H1 (cell line): ENCODE data around the gene FBXO28. TPM values are rescaled to one million over a fixed set of nuclear protein-coding genes. Genes with fewer than 3 reads are reported as not detected.

ENCODE experiments used
- CTCF ChIA-PET: fragments of 300-600 bp; sonication (Branson Sonifier 250); formaldehyde crosslinking; loops from one replicate; lab custom pipeline; 2021; ENCODE audit not compliant: partially characterized antibody; lab: Charles Lee
- POLR2A ChIA-PET: fragments of 300-600 bp; sonication (Branson Sonifier 250); formaldehyde crosslinking; loops from one replicate; lab custom pipeline; 2021; ENCODE audit warnings: inconsistent platforms; ENCODE audit not compliant: partially characterized antibody; lab: Charles Lee
- DNase-seq, 2 experiments: peaks; one replicate each; pipeline versions ENCODE4 v3.0.0 to v3.0.0-alpha.2; 2010 to 2022; ENCODE audit warnings: low spot score in 2 of 2, low read depth in 1 of 2, mixed read lengths in 1 of 2
- FAIRE-seq: peaks from 2 replicates; lab custom pipeline; 2011; peaks lifted over from hg19 to GRCh38; lab: Jason Lieb, UNC
- H2AFZ ChIP-seq: 2 replicates; pipeline ENCODE4 v1.8.1; 2012; ENCODE audit warnings: low read length, inconsistent platforms
- H2AK5ac ChIP-seq: 2 replicates; pipeline ENCODE4 v1.6.1; 2013; ENCODE audit warnings: low read depth, low read length
- H2BK120ac ChIP-seq: replicated peaks from 2 replicates; pipeline ENCODE3; 2013; ENCODE audit warnings: low read depth, low read length, inconsistent platforms
- H2BK12ac ChIP-seq: 2 replicates; pipeline ENCODE4 v1.6.1; 2013; ENCODE audit warnings: low read depth, low read length
- H2BK15ac ChIP-seq: 2 replicates; pipeline ENCODE4 v1.6.1; 2013; ENCODE audit warnings: low read length
- H2BK20ac ChIP-seq: 2 replicates; pipeline ENCODE4 v1.6.1; 2013; ENCODE audit warnings: low read length
- H2BK5ac ChIP-seq: 2 replicates; pipeline ENCODE4 v1.6.1; 2013; ENCODE audit warnings: low read depth, low read length
- H3K14ac ChIP-seq: 2 replicates; pipeline ENCODE4 v1.6.1; 2013; ENCODE audit warnings: inconsistent platforms; ENCODE audit not compliant: insufficient read length
- H3K18ac ChIP-seq: 2 replicates; pipeline ENCODE4 v1.6.1; 2013; ENCODE audit warnings: low read length; ENCODE audit errors: extremely low read depth
- H3K23ac ChIP-seq: 2 replicates; pipeline ENCODE4 v1.6.1; 2013; ENCODE audit warnings: inconsistent platforms; ENCODE audit not compliant: insufficient read length
- H3K23me2 ChIP-seq: 2 replicates; pipeline ENCODE4 v1.6.1; 2013; ENCODE audit warnings: low read depth, low read length
- H3K27ac ChIP-seq: 2 replicates; pipeline ENCODE4 v1.6.1; 2011; ENCODE audit warnings: low read depth, low read length, inconsistent platforms
- H3K27me3 ChIP-seq, 4 experiments: replicated peaks in 1 of 4; 1 replicate in 1 of 4; 2 replicates in 3 of 4; pipeline versions ENCODE4 v1.6.1 to v1.8.1; 2011 to 2013; ENCODE audit warnings: low read length in 3 of 4, mild to moderate bottlenecking in 3 of 4, inconsistent platforms in 2 of 4, mixed read lengths in 2 of 4, moderate library complexity in 1 of 4; ENCODE audit not compliant: control insufficient read depth in 3 of 4, insufficient read depth in 3 of 4; ENCODE audit errors: extremely low read depth in 1 of 4
- H3K36me3 ChIP-seq, 4 experiments: 2 replicates each; pipeline versions ENCODE4 v1.6.1 to v1.8.1; 2011 to 2013; ENCODE audit warnings: mild to moderate bottlenecking in 4 of 4, low read length in 3 of 4, moderate library complexity in 2 of 4, control low read depth in 1 of 4, inconsistent platforms in 1 of 4; ENCODE audit not compliant: insufficient read depth in 4 of 4, control insufficient read depth in 2 of 4
- H3K4ac ChIP-seq: replicated peaks from 2 replicates; pipeline ENCODE3; 2013; ENCODE audit warnings: low read length, low read depth, mixed read lengths, inconsistent platforms; ENCODE audit not compliant: insufficient read length
- H3K4me1 ChIP-seq, 4 experiments: replicated peaks in 1 of 4; 1 replicate in 1 of 4; 2 replicates in 3 of 4; pipeline versions ENCODE4 v1.6.1 to v1.8.1; 2011 to 2013; ENCODE audit warnings: low read length in 3 of 4, inconsistent platforms in 2 of 4, mixed read lengths in 1 of 4; ENCODE audit not compliant: insufficient read depth in 4 of 4, control insufficient read depth in 3 of 4
- H3K4me2 ChIP-seq, 2 experiments: 2 replicates each; pipeline versions ENCODE4 v1.6.1 to v1.8.1; 2011 to 2013; ENCODE audit warnings: low read depth in 2 of 2, low read length in 2 of 2, control low read depth in 1 of 2, inconsistent platforms in 1 of 2, mild to moderate bottlenecking in 1 of 2; ENCODE audit not compliant: insufficient read depth in 1 of 2
- H3K4me3 ChIP-seq, 4 experiments: fragments of 200-600, 300-600 bp in 1 of 4; sonication (generic), shearing (Covaris generic), sonication (Bioruptor Twin) in 1 of 4; 2 replicates each; pipeline versions ENCODE4 v1.5.1 to v1.8.1; 2011 to 2016; ENCODE audit warnings: low read length in 4 of 4, low read depth in 3 of 4, control low read depth in 2 of 4, inconsistent platforms in 2 of 4, mild to moderate bottlenecking in 2 of 4, mixed read lengths in 1 of 4, moderate library complexity in 1 of 4; ENCODE audit not compliant: insufficient read depth in 2 of 4; ENCODE audit errors: extremely low read depth in 1 of 4
- H3K56ac ChIP-seq: replicated peaks from 2 replicates; pipeline ENCODE3; 2013; ENCODE audit warnings: low read depth, mild to moderate bottlenecking, mixed read lengths, low read length, inconsistent platforms; ENCODE audit not compliant: insufficient read length
- H3K79me1 ChIP-seq: 2 replicates; pipeline ENCODE4 v1.6.1; 2013; ENCODE audit warnings: low read depth, low read length, control low read depth
- H3K79me2 ChIP-seq, 2 experiments: 2 replicates each; pipeline versions ENCODE4 v1.6.1 to v1.8.1; 2012 to 2013; ENCODE audit warnings: low read length in 2 of 2, mild to moderate bottlenecking in 2 of 2, inconsistent platforms in 1 of 2; ENCODE audit not compliant: insufficient read depth in 2 of 2, control insufficient read depth in 1 of 2
- H3K9ac ChIP-seq, 4 experiments: replicated peaks in 1 of 4; 1 replicate in 1 of 4; 2 replicates in 3 of 4; pipeline versions ENCODE4 v1.6.1 to v1.8.1; 2011 to 2013; ENCODE audit warnings: low read depth in 3 of 4, low read length in 3 of 4, control low read depth in 2 of 4, mild to moderate bottlenecking in 2 of 4, moderate library complexity in 2 of 4, inconsistent platforms in 1 of 4; ENCODE audit errors: extremely low read depth in 1 of 4
- H3K9me3 ChIP-seq, 2 experiments: 2 replicates each; pipeline versions ENCODE4 v1.6.1 to v1.8.1; 2012 to 2013; ENCODE audit warnings: mild to moderate bottlenecking in 2 of 2, moderate library complexity in 2 of 2, control low read depth in 1 of 2, inconsistent platforms in 1 of 2, low read depth in 1 of 2, low read length in 1 of 2, mixed read lengths in 1 of 2; ENCODE audit not compliant: insufficient read depth in 2 of 2
- H4K20me1 ChIP-seq, 2 experiments: replicated peaks in 1 of 2; 2 replicates each; pipeline versions ENCODE3 to v1.8.1; 2011 to 2013; ENCODE audit warnings: inconsistent platforms in 2 of 2, low read length in 2 of 2, mild to moderate bottlenecking in 1 of 2; ENCODE audit not compliant: insufficient read depth in 2 of 2, control insufficient read depth in 1 of 2
- H4K5ac ChIP-seq: 2 replicates; pipeline ENCODE4 v1.6.1; 2013; ENCODE audit warnings: low read length, low read depth, mixed read lengths, inconsistent platforms; ENCODE audit not compliant: insufficient read length
- H4K8ac ChIP-seq: 2 replicates; pipeline ENCODE4 v1.8.0; 2013; ENCODE audit warnings: mild to moderate bottlenecking, moderate library complexity, low read length, inconsistent platforms; ENCODE audit not compliant: insufficient read depth; ENCODE audit errors: extremely low read depth
- H4K91ac ChIP-seq: replicated peaks from 2 replicates; pipeline ENCODE3; 2013; ENCODE audit warnings: low read length, mixed read lengths, inconsistent platforms; ENCODE audit not compliant: insufficient read length
- BACH1 ChIP-seq: IDR thresholded peaks from 2 replicates; pipeline ENCODE4 v1.6.1; 2012; ENCODE audit warnings: low read length, improper control_type of control experiment
- CBX5 ChIP-seq: fragments of 300-800, 300-1000 bp; sonication (generic); IDR thresholded peaks from 2 replicates; pipeline ENCODE4 v1.7.1; 2016; ENCODE audit warnings: antibody characterized with exemption, low read length, low read depth
- CREB1 ChIP-seq: IDR thresholded peaks from 2 replicates; pipeline ENCODE4 v1.6.1; 2012; ENCODE audit warnings: inconsistent platforms
- GTF2F1 ChIP-seq: IDR thresholded peaks from 2 replicates; pipeline ENCODE4 v1.6.1; 2012; ENCODE audit warnings: low read depth, low read length, improper control_type of control experiment, borderline replicate concordance
- JUND ChIP-seq: IDR thresholded peaks from 2 replicates; pipeline ENCODE4 v1.6.1; 2011; ENCODE audit warnings: mild to moderate bottlenecking, improper control_type of control experiment, low read length
- KDM5A ChIP-seq: fragments of 200-600 bp; IDR thresholded peaks from 2 replicates; pipeline ENCODE4 v1.7.1; 2012; ENCODE audit warnings: mild to moderate bottlenecking, low read length, inconsistent platforms, mixed read lengths
- RBBP5 ChIP-seq: IDR thresholded peaks from 2 replicates; pipeline ENCODE4 v1.7.1; 2012; ENCODE audit warnings: low read depth, mild to moderate bottlenecking, inconsistent platforms, low read length, moderate library complexity, borderline replicate concordance
- SIRT6 ChIP-seq: IDR thresholded peaks from one replicate; pipeline ENCODE4 v1.7.1; 2012; ENCODE audit warnings: low read length, inconsistent platforms
- TCF12 ChIP-seq: IDR thresholded peaks from 2 replicates; pipeline ENCODE4 v1.6.1; 2011; ENCODE audit warnings: low read depth, mild to moderate bottlenecking, low read length
- YY1 ChIP-seq: IDR thresholded peaks from 2 replicates; pipeline ENCODE4 v1.6.1; 2011; ENCODE audit warnings: low read depth, mild to moderate bottlenecking, low read length
- WGBS, 2 experiments: shearing (Covaris generic) in 1 of 2; methylation state at CpG; one replicate each; pipeline versions ENCODE4 v1.1.6 to v1.1.7; 2013 to 2015; ENCODE audit warnings: low lambda C conversion rate in 2 of 2, mixed read lengths in 2 of 2, inconsistent platforms in 1 of 2, low coverage in 1 of 2, missing lambda C conversion rate in 1 of 2; ENCODE audit not compliant: insufficient replicate concordance in 2 of 2, insufficient coverage in 1 of 2, insufficient read length in 1 of 2; ENCODE audit errors: extremely low coverage in 1 of 2, missing lambda C conversion rate in 1 of 2; 5-methylcytosine and 5-hydroxymethylcytosine counted together
- polyA plus RNA-seq, 7 experiments: library from polyadenylated mRNA; depleted of rRNA in 3 of 7; stranded (reverse) in 5 of 7; unstranded in 2 of 7; fragments of >200 nt in 5 of 7; fragments of 200-250 nt in 2 of 7; gene quantifications; 1 replicate in 5 of 7; 2 replicates in 1 of 7; 4 replicates in 1 of 7; pipeline versions ENCODE4 v1.2.1 to v1.2.3, GENCODE V29; 2011 to 2013; ENCODE audit warnings: missing spikeins in 2 of 7, mixed read lengths in 2 of 7
- total RNA-seq: library from RNA; stranded (reverse); fragmentation: NEBNext Ultra II Directional; extraction: Animal tissue kit (Norgen Biotek cat#: 25700); gene quantifications from 2 replicates; pipeline ENCODE4 v1.2.1, GENCODE V29; 2021
- TF ChIP-seq, protein P1 (sequence below): IDR thresholded peaks from 2 replicates; pipeline ENCODE4 v1.6.1; 2012; ENCODE audit warnings: low read length, inconsistent platforms
- TF ChIP-seq, protein P2 (sequence below): IDR thresholded peaks from 2 replicates; pipeline ENCODE4 v1.6.1; 2011; ENCODE audit warnings: low read depth, mild to moderate bottlenecking, low read length; ENCODE audit not compliant: insufficient read depth

The FBXO28 gene
- total and polyA plus RNA-seq, 2 of the 8 experiments (the other 6 are each of a cell fraction or from before 2014, with no cell fraction given), result 10.3 to 42.5 TPM

DNA sequence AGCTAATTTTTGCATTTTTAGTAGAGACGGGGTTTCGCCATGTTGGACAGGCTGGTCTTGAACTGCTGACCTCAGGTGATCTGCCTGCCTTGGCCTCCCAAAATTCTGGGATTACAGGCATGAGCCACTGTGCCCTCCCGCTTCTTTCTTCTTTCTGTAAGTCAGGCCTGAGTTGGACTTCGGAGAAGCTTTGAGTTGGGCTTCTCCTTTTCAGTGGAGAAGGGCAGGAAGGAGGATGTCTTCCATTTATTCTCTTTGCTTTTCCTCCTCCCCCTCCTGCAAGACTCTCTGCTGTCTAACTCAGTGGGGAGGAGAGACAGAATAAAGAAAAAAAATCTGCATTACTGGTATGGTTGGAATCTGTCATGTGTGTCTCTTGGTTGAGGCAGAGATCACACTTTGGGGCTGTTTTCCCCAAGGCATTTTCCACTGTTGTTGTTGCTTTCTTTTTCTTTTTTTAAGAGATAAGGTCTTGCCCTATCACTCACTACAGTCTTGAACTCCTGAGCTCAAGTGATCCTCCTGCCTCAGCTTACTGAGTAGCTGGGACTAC, 55.9 kb downstream of the FBXO28 start:
- Histone ChIP-seq H3K9me3 (no peaks in the 10 kb centered on the region), H3K56ac (no peak overlapping the region), H3K23ac (no peak overlapping the region), H3K79me2 (no peaks in the 10 kb centered on the region), H3K9ac (no peak overlapping the region; a peak in 1 of 7 replicates), H3K4me1 (peaks cover 0 to 8% (median 3%) of the 10 kb centered on the region in 4 experiments; a peak in 2 of 7 replicates), H3K4me2 (peak overlapping the region; percentile 6 to 18; a peak in 1 of 4 replicates), H4K5ac (no peak overlapping the region), H3K4ac (no peak overlapping the region), H3K14ac (no peak overlapping the region), H2BK20ac (no peak overlapping the region), H2BK12ac (0 out of 2 replicates have a peak overlapping the region, but pooled peaks have one; percentile 91), H2BK5ac (no peak overlapping the region), H4K91ac (no peak overlapping the region), H3K23me2 (peaks cover 3% of the 10 kb centered on the region; the same call in 1 of the 2 replicates), H3K18ac (no peak overlapping the region), H3K27me3 (no peaks in the 10 kb centered on the region), H3K79me1 (no peaks in the 10 kb centered on the region), H3K27ac (no peak overlapping the region), H3K36me3 (no peaks in the 10 kb centered on the region), H3K4me3 (no peak overlapping the region), H2AK5ac (no peak overlapping the region), H4K20me1 (no peaks in the 10 kb centered on the region), H4K8ac (no peak overlapping the region), H2BK15ac (no peak overlapping the region), H2BK120ac (no peak overlapping the region), H2AFZ (no peak overlapping the region)
- 94% methylated on average over 3 of the region's 4 CpGs; no CpG with 5 or more reads in 1 of the 2 experiments for WGBS, 2 experiments
- DNase-seq (no peak), FAIRE-seq (no peak)
- ChIA-PET CTCF (interaction anchor here (0.8 to 2.6 kb wide), 8 partner anchors 9 to 136 kb away, joined by 3 to 14 read pairs (median 6); partner anchors contain the start of gene DEGS1), POLR2A (interaction anchor here (0.6 to 1.3 kb wide), 3 partner anchors 11 to 83 kb away, joined by 3 read pairs; partner anchors contain the start of gene DEGS1)
- TF ChIP-seq, protein P1, sequence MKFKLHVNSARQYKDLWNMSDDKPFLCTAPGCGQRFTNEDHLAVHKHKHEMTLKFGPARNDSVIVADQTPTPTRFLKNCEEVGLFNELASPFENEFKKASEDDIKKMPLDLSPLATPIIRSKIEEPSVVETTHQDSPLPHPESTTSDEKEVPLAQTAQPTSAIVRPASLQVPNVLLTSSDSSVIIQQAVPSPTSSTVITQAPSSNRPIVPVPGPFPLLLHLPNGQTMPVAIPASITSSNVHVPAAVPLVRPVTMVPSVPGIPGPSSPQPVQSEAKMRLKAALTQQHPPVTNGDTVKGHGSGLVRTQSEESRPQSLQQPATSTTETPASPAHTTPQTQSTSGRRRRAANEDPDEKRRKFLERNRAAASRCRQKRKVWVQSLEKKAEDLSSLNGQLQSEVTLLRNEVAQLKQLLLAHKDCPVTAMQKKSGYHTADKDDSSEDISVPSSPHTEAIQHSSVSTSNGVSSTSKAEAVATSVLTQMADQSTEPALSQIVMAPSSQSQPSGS, result no peak
- TF ChIP-seq KDM5A (no peak), CBX5 (no peak), SIRT6 (no peak), BACH1 (no peak), GTF2F1 (no peak), TCF12 (no peak), RBBP5 (no peak), JUND (no peak), YY1 (no peak), CREB1 (no peak)
- TF ChIP-seq, protein P2, sequence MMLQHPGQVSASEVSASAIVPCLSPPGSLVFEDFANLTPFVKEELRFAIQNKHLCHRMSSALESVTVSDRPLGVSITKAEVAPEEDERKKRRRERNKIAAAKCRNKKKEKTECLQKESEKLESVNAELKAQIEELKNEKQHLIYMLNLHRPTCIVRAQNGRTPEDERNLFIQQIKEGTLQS, result no peak
